HCT116 (cell line): ENCODE measurements around the gene IRX3. TPM values are rescaled to one million over a fixed set of nuclear protein-coding genes. Genes with fewer than 3 reads are reported as not detected.

ENCODE experiments used
- ATAC-seq: fragments of 200-7000 bp; cut with Tn5 transposase; 2 replicates; pipeline ENCODE4 v1.9.1; 2020; ENCODE audit warnings: mild to moderate bottlenecking, moderate library complexity
- BruUV-seq: library from RNA; stranded (reverse); fragments of 400-500 nt; replicated peaks from 2 replicates; lab custom pipeline; 2021; lab: Mats Ljungman, UMichigan
- CTCF ChIA-PET: fragments of 300-600 bp; sonication (Branson Sonifier 250); formaldehyde crosslinking; loops from one replicate; lab custom pipeline; 2021; ENCODE audit warnings: antibody characterized with exemption; lab: Charles Lee
- POLR2A ChIA-PET: fragments of 300-600, 350-600 bp; sonication (Branson Sonifier 250); formaldehyde crosslinking; loops from one replicate; lab custom pipeline; 2021; ENCODE audit warnings: antibody characterized with exemption; lab: Charles Lee
- RAD21 ChIA-PET, 2 experiments: fragments of 300-600 bp; sonication (Branson Sonifier 250); formaldehyde crosslinking; loops; one replicate each; lab custom pipeline; 2023; ENCODE audit warnings: low total read pairs in 2 of 2; ENCODE audit not compliant: uncharacterized antibody in 2 of 2, unreplicated experiment in 2 of 2, low non-redundant PET in 1 of 2; lab: Charles Lee
- DNase-seq: peaks from one replicate; pipeline ENCODE4 v3.0.0-alpha.2; 2010; ENCODE audit warnings: low read depth, low spot score
- H2AFZ ChIP-seq: fragments of 200-600 bp; shearing (Covaris generic), sonication (generic); 2 replicates; pipeline ENCODE4 v1.6.1; 2017; ENCODE audit warnings: low read depth, mixed run types, mixed read lengths, antibody characterized with exemption, low read length; ENCODE audit not compliant: poor library complexity, severe bottlenecking
- H3K27ac ChIP-seq: 2 replicates; pipeline ENCODE4 v1.5.1; 2012; ENCODE audit warnings: low read depth, low read length
- H3K27me3 ChIP-seq: fragments of 200-600 bp; sonication (generic); 2 replicates; pipeline ENCODE4 v1.6.1; 2016; ENCODE audit warnings: mixed run types, low read length, mixed read lengths; ENCODE audit not compliant: insufficient read depth
- H3K36me3 ChIP-seq, 2 experiments: fragments of 200-500 bp in 1 of 2; fragments of 200-600 bp in 1 of 2; sonication (Bioruptor generic) in 1 of 2; sonication (generic) in 1 of 2; 2 replicates each; pipeline versions ENCODE4 v1.5.1 to v1.6.1; 2014 to 2016; ENCODE audit warnings: low read length in 2 of 2, inconsistent platforms in 1 of 2, mixed read lengths in 1 of 2, mixed run types in 1 of 2; ENCODE audit not compliant: insufficient read depth in 2 of 2, control insufficient read depth in 1 of 2
- H3K4me1 ChIP-seq, 2 experiments: fragments of 200-600 bp in 1 of 2; sonication (generic) in 1 of 2; 2 replicates each; pipeline versions ENCODE4 v1.5.1 to v1.6.1; 2012 to 2017; ENCODE audit warnings: low read length in 2 of 2, inconsistent platforms in 1 of 2, mild to moderate bottlenecking in 1 of 2, mixed read lengths in 1 of 2, mixed run types in 1 of 2, moderate library complexity in 1 of 2; ENCODE audit not compliant: insufficient read depth in 2 of 2, control insufficient read depth in 1 of 2
- H3K4me2 ChIP-seq: fragments of 200-600 bp; sonication (generic); 2 replicates; pipeline ENCODE4 v1.6.1; 2017; ENCODE audit warnings: mixed run types, low read length, mixed read lengths
- H3K4me3 ChIP-seq, 2 experiments: fragments of 200-600 bp in 1 of 2; sonication (generic) in 1 of 2; replicated peaks in 1 of 2; 2 replicates each; pipeline ENCODE4 v1.5.1; 2011 to 2016; ENCODE audit warnings: low read length in 2 of 2, control low read depth in 1 of 2, low read depth in 1 of 2, mild to moderate bottlenecking in 1 of 2, mixed read lengths in 1 of 2, mixed run types in 1 of 2
- H3K79me2 ChIP-seq: fragments of 200-600 bp; sonication (generic); 2 replicates; pipeline ENCODE4 v1.6.1; 2017; ENCODE audit warnings: mild to moderate bottlenecking, mixed run types, low read length, moderate library complexity, mixed read lengths; ENCODE audit not compliant: insufficient read depth
- H3K9ac ChIP-seq: fragments of 200-600 bp; sonication (generic); 2 replicates; pipeline ENCODE4 v1.6.1; 2016; ENCODE audit warnings: low read length, mixed read lengths
- H3K9me2 ChIP-seq: fragments of 200-600 bp; sonication (generic), shearing (Covaris generic); 2 replicates; pipeline ENCODE4 v1.6.1; 2017; ENCODE audit warnings: mixed run types, mild to moderate bottlenecking, moderate library complexity; ENCODE audit not compliant: insufficient read depth
- H3K9me3 ChIP-seq, 2 experiments: fragments of 200-500 bp in 1 of 2; fragments of 200-600 bp in 1 of 2; sonication (Bioruptor generic) in 1 of 2; sonication (generic) in 1 of 2; 2 replicates each; pipeline ENCODE4 v1.6.1; 2014 to 2017; ENCODE audit warnings: low read length in 2 of 2, mixed read lengths in 2 of 2, inconsistent platforms in 1 of 2, low read depth in 1 of 2, mild to moderate bottlenecking in 1 of 2, mixed run types in 1 of 2, moderate library complexity in 1 of 2; ENCODE audit not compliant: control insufficient read depth in 1 of 2, insufficient read depth in 1 of 2
- H4K20me1 ChIP-seq: fragments of 200-600 bp; sonication (generic), shearing (Covaris generic); 2 replicates; pipeline ENCODE4 v1.6.1; 2017; ENCODE audit warnings: mixed run types, mild to moderate bottlenecking, moderate library complexity; ENCODE audit not compliant: insufficient read depth
- EGR1 ChIP-seq: IDR thresholded peaks from 2 replicates; pipeline ENCODE4 v1.6.1; 2012; ENCODE audit warnings: low read depth
- EZH2 ChIP-seq: fragments of 200-600 bp; sonication (generic); IDR thresholded peaks from 2 replicates; pipeline ENCODE4 v1.6.1; 2017; ENCODE audit warnings: antibody characterized with exemption, mixed run types
- FOSL1 ChIP-seq: IDR thresholded peaks from 2 replicates; pipeline ENCODE4 v1.6.1; 2012; ENCODE audit warnings: low read depth
- JUND ChIP-seq: IDR thresholded peaks from 2 replicates; pipeline ENCODE4 v1.6.1; 2012
- MAX ChIP-seq: IDR thresholded peaks from 2 replicates; pipeline ENCODE4 v1.6.1; 2012
- RAD21 ChIP-seq: IDR thresholded peaks from 2 replicates; pipeline ENCODE4 v1.6.1; 2012; ENCODE audit warnings: low read depth, mild to moderate bottlenecking
- SIN3A ChIP-seq: IDR thresholded peaks from 2 replicates; pipeline ENCODE4 v1.6.1; 2012; ENCODE audit warnings: low read depth
- SP1 ChIP-seq: IDR thresholded peaks from 2 replicates; pipeline ENCODE4 v1.6.1; 2012; ENCODE audit warnings: low read depth
- SRF ChIP-seq: IDR thresholded peaks from 2 replicates; pipeline ENCODE4 v1.6.1; 2012; ENCODE audit warnings: low read depth
- YY1 ChIP-seq: IDR thresholded peaks from 2 replicates; pipeline ENCODE4 v1.6.1; 2011; ENCODE audit warnings: low read length, low read depth, moderate library complexity, mild to moderate bottlenecking; ENCODE audit not compliant: insufficient replicate concordance; ENCODE audit errors: extremely low read depth
- ZBTB33 ChIP-seq: IDR thresholded peaks from 2 replicates; pipeline ENCODE4 v1.6.1; 2011; ENCODE audit warnings: mild to moderate bottlenecking, low read length, moderate library complexity; ENCODE audit not compliant: insufficient replicate concordance; ENCODE audit errors: extremely low read depth
- ZFX ChIP-seq: fragments of 450-650 bp; IDR thresholded peaks from 2 replicates; pipeline ENCODE4 v1.6.1; 2017
- intact Hi-C: fragments of 100-400 bp; cut with micrococcal nuclease; formaldehyde crosslinking; loops from 2 replicates; pipeline ENCODE4 v1.10.0; 2022
- total RNA-seq: library from RNA; stranded (reverse); gene quantifications from one replicate; pipeline ENCODE4 v1.2.1, GENCODE V29; 2021; ENCODE audit not compliant: unreplicated experiment
- TF ChIP-seq, protein P1 (sequence below): IDR thresholded peaks from 2 replicates; pipeline ENCODE4 v1.6.1; 2012; ENCODE audit warnings: low read depth
- TF ChIP-seq, protein P2 (sequence below): IDR thresholded peaks from 2 replicates; pipeline ENCODE4 v1.6.1; 2012

The IRX3 gene
- total RNA-seq, 1 experiment from 2014 or later = 2.0 TPM

DNA sequence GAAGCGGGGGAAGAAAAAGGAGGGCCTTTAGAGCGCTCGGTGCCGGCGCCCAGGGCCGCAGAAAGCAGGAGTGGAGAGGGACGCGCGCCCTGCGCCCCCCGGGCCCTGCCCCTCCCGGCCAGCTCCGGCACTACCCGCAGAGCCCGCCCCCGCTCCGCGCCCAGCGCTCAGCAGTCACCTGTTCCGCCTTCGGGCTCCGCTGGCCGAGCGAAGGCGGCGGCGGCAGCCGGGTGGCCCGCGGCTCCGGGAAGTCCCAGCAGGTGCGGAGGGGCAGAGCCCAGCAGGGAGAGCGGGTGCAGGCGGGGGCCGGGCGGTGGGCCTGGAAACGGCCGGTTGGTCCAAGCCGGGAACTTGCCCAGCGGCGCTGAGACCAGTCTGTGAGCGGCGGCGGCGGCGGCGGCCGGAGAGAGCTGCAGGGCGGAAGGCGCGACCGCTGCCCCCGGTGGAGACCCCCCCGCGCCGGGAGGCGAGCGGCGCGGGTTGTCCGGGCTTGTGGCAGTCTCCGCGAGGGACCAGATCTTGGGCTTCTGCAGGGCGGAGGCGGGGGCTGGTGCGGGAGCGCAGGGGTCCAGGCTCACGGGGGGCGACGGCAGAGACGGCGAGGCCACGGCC lies 2.2 kb downstream of the IRX3 start:
- H3K9me2 ChIP-seq = no peaks in the 10 kb centered on the region
- no peak overlapping the region for H3K9ac ChIP-seq
- no peak overlapping the region for H3K4me2 ChIP-seq
- RAD21 ChIA-PET = no interaction called here
- DNase-seq (no peak), ATAC-seq (no peak)
- no peaks in the 10 kb centered on the region for H3K36me3 ChIP-seq
- BruUV-seq = no TSS peak
- no peak overlapping the region for H2AFZ ChIP-seq
- H4K20me1 ChIP-seq = no peaks in the 10 kb centered on the region
- no peak overlapping the region for H3K27ac ChIP-seq
- no peak for TF ChIP-seq MAX
- no peak for TF ChIP-seq YY1
- no peak for TF ChIP-seq SRF
- no peak for TF ChIP-seq FOSL1
- TF ChIP-seq, protein P1, sequence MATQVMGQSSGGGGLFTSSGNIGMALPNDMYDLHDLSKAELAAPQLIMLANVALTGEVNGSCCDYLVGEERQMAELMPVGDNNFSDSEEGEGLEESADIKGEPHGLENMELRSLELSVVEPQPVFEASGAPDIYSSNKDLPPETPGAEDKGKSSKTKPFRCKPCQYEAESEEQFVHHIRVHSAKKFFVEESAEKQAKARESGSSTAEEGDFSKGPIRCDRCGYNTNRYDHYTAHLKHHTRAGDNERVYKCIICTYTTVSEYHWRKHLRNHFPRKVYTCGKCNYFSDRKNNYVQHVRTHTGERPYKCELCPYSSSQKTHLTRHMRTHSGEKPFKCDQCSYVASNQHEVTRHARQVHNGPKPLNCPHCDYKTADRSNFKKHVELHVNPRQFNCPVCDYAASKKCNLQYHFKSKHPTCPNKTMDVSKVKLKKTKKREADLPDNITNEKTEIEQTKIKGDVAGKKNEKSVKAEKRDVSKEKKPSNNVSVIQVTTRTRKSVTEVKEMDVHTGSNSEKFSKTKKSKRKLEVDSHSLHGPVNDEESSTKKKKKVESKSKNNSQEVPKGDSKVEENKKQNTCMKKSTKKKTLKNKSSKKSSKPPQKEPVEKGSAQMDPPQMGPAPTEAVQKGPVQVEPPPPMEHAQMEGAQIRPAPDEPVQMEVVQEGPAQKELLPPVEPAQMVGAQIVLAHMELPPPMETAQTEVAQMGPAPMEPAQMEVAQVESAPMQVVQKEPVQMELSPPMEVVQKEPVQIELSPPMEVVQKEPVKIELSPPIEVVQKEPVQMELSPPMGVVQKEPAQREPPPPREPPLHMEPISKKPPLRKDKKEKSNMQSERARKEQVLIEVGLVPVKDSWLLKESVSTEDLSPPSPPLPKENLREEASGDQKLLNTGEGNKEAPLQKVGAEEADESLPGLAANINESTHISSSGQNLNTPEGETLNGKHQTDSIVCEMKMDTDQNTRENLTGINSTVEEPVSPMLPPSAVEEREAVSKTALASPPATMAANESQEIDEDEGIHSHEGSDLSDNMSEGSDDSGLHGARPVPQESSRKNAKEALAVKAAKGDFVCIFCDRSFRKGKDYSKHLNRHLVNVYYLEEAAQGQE = no peak
- TF ChIP-seq EZH2 = no peak
- TF ChIP-seq ZFX = no peak
- TF ChIP-seq EGR1 = no peak
- TF ChIP-seq, protein P2, sequence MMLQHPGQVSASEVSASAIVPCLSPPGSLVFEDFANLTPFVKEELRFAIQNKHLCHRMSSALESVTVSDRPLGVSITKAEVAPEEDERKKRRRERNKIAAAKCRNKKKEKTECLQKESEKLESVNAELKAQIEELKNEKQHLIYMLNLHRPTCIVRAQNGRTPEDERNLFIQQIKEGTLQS = no peak
- no peak for TF ChIP-seq SIN3A
- TF ChIP-seq ZBTB33 = no peak
- TF ChIP-seq JUND = no peak
- no peak for TF ChIP-seq RAD21
- no peak for TF ChIP-seq SP1
- CTCF ChIA-PET = no interaction called here
- intact Hi-C loops = loop anchor here (5.0 to 10.0 kb wide), 6 partner anchors 390 to 973 kb away; no protein-coding TSS in a partner anchor
- no peaks in the 10 kb centered on the region for H3K79me2 ChIP-seq
- POLR2A ChIA-PET = no interaction called here
- H3K4me3 ChIP-seq = no peak overlapping the region
- no peaks in the 10 kb centered on the region for H3K27me3 ChIP-seq
- no peaks in the 10 kb centered on the region for H3K9me3 ChIP-seq
- H3K4me1 ChIP-seq = peaks cover 7 to 30% of the 10 kb centered on the region in 2 experiments
